TTC549 (cell line): ENCODE data around the gene NCOA6.
"Not testable (repeated sequence)": the region's sequence is repeated elsewhere in the genome, so short reads cannot be mapped to it uniquely, and the experiment has no call there.

Experiments used
- FAIRE-seq: peaks from 2 replicates; lab custom pipeline; 2012; peaks lifted over from hg19 to GRCh38; lab: Jason Lieb, UNC

The NCOA6 gene

GRCh38 chr20:34829191-34829590 is 3.7 kb upstream of the NCOA6 start:
- FAIRE-seq, result no peak

- no peak for FAIRE-seq
Measured at GRCh38 chr20:34824806-34825529, 483 bp downstream of the NCOA6 start.

DNA sequence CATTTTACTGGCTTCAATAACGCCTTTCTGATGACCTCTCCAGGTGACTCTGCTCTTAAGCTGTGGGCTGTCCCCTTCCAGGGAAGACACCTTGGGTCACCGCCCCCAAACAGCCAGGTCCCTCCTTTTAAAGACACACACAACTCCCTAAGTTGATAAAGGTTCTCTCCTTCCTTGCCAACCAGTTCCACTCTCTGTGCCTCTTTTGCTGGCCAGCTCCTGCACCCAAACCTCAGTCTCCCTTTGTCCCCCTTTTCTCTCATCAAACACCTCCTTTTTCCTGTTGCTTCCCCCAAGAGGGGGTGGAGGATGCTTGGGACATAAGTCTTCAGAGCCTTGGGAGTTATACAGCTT is 1.0 kb downstream of the NCOA6 start:
- no peak for FAIRE-seq

GRCh38 chr20:34824026-34824425 is 1.4 kb downstream of the NCOA6 start:
- no peak for FAIRE-seq

DNA sequence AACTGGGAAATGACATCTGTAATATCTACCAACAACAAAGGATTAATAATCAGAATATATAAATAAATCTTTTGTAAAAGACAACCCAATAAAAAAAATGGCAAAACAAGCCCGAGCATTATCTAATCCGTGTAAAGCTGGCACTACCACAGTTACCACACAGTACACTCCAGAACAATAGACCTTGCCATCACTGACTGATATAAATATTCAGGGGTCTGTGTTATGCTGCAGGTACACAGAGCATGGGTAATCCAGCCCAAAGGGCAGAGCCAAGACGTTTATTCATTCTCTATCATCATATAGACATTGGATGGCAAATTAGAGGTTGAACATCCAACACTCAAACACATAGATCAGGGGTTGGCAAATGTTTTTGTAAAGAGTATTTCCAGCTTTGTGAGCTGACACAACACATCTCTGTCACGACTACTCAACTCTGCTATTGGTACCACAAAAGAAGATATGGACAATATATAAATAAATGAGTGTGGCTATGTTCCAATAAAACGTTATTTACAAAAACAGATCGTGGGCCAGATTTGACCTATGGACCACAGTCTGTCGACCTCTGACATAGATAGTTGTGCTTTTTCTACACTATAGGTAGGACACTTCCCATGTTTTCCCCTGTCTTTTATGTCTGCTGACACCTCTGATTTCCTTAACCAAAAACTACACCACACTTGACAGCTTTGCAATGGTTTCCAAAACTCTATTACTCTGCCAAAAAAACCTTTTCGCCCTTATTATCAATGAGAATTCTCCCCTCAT is 4.5 kb downstream of the NCOA6 start:
- FAIRE-seq, result no peak

DNA sequence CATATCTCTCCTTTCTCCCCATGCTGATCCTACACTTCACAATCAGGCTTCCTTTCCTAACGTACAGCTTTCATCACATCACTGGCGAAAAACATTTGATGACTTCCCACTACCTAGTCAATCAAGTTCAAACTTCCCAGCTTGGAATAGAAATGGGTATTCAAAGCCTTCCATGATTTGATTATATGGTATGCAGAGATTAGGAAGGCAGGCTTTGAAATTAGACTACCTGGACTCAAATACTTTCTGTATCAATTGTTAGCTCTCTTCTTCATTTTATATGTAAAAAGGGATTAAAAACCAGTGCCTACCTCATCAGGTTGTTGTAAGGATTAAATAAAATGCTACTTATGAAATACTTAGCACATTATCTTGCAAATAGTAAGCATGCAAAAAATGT is 7.7 kb downstream of the NCOA6 start:
- FAIRE-seq, result no peak

- no peak for FAIRE-seq
Measured at GRCh38 chr20:34817072-34817471, 8.4 kb downstream of the NCOA6 start.

DNA sequence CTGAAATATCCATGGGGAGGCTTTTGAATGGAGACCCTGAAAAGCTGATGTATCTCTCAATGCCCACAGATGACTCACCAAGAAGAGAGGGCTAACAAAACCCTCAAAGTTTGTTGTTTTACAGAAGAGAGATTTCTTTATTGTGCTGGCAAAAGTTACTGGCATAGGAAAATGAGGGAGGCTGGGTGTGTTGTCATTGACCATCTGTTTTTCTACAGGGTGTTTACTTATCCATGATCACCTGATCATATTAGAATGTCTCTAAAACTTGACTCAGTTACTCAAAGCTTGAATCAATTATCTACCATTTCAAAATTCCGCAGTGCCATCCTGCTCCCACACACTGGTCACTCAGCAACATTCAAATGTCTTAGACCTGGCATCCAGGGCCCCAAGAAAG is 9.8 kb downstream of the NCOA6 start:
- no peak for FAIRE-seq

- no peak for FAIRE-seq
Measured at GRCh38 chr20:34808583-34808982, 16.9 kb downstream of the NCOA6 start.

- FAIRE-seq, result not testable (repeated sequence)
Measured at GRCh38 chr20:34807944-34808465, 17.4 kb downstream of the NCOA6 start.

GRCh38 chr20:34806255-34806654 is 19.2 kb downstream of the NCOA6 start:
- no peak for FAIRE-seq

DNA sequence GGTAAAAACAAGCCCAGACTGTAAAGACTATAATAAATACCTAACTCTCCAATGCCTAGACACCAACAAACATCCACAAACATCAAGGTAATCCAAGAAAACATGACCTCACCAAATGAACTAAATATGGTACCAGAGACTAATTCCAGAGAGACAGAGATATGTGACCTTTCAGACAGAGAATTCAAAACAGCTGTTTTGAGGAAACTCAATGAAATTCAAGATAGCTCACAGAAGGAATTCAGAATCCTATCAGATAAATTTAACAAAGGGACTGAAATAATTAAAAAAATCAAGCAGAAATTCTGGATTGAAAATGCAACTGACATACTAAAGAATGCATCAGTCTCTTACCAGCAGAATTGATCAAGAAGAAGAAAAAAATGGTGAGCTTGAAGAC is 26.6 kb downstream of the NCOA6 start:
- FAIRE-seq, result no peak

DNA sequence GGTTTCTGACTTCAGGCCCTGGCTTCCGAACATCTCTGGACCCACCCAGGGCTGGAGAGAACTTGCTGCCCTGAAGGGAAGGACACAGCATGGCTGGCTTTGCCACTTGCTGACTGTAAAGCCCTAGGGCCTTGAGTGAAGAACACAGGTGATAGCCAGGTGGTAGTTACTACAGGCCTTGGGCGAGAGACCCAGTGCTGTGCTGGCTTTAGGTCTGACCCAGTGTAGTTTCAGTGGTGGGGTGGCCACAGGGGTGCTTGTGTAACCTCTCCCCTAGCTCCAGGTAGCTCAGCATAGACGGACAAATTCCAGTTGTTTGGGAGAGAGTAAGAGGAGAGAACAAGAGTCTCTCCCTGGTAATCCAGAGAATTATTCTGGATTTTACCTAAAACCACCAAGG is 27.1 kb downstream of the NCOA6 start:
- FAIRE-seq, result no peak

DNA sequence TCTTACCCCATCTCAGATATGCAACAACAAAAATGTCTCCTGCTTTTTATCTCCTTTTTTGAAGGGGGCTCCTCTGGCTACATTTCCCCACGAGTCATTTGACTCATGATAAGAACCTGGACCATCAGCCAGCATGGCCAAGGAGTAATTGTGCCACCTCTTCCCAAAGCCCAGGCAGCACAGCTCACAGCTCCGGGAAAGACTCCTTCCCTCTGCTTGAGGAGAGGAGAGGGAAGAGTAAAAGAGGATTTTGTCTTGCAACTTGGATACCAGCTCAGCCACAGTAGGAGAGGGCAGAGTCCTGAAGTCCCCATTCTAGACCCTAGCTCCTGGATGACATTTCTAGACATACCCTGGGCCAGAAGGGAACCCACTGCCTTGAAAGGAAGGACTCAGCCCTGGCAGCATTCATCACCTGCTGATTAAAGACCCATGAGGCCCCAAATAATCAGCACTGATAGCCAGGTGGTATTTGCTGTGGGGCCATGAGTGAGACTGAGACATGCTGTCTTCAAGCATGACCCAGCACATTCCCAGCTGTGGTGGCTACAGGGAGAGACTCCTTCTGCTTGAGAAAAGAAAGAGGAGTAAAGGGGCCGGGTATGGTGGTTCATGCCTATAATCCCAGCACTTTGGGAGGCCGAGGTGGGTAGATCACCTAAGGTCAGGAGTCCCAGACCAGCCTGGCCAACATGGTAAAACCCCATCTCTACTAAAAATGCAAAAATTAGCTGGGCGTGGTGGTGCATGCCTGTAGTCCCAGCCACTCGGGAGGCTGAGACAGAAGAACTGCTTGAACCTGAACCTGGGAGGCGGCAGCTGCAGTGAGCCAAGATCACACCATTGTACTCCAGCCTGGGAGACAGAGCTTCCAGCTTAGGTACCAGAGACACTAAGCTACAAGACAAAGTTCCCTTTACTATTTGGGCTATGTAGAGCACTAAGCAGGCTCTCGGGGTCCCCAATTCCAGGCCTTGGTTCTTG is 28.1 kb downstream of the NCOA6 start:
- no peak for FAIRE-seq

DNA sequence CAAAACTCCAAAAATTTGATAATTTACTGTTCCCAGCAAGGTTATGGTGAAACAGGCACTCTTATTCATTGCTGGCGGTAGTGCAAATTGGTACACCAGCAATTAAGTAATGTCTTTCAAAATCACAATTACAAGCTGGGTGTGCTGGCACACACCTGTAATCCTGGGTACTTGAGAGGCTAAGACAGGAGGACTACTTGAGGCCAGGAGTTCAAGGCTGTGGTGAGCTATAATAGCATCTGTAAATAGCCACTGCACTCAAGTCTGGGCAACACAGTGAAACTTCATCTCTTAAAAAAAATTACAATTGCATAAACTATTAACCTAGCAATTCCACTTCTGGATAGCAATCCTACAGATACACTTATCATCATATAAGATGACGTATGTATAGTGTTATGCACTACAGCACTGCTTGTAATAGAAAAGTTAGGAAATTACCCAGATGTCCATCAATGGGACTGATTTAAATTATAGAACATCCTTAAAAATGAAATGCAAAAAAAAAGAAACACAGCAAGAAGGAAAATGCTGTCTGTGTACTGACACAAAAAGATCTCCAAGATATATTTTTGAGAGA is 31.4 kb downstream of the NCOA6 start:
- FAIRE-seq, result no peak

GRCh38 chr20:34792687-34793363 is 32.6 kb downstream of the NCOA6 start:
- FAIRE-seq, result no peak

GRCh38 chr20:34791289-34792020 is 34.0 kb downstream of the NCOA6 start:
- FAIRE-seq, result no peak

- FAIRE-seq, result no peak
Measured at GRCh38 chr20:34781220-34781619, 44.2 kb downstream of the NCOA6 start.

- FAIRE-seq, result not testable (repeated sequence)
Measured at GRCh38 chr20:34780291-34780690, 45.2 kb downstream of the NCOA6 start.

GRCh38 chr20:34776177-34776576 is 49.3 kb downstream of the NCOA6 start:
- FAIRE-seq, result no peak

- FAIRE-seq, result no peak
Measured at GRCh38 chr20:34774886-34775285, 50.6 kb downstream of the NCOA6 start.
